ENCODE data around the gene DLGAP3. TPM values are rescaled to one million over a fixed set of nuclear protein-coding genes. Genes with fewer than 3 reads are reported as not detected.

Gene DLGAP3
- total and polyA plus RNA-seq, 2 experiments from 2014 or later = 0.42 to 0.48 TPM

GRCh38 chr1:34852677-34853217 is 76.7 kb downstream of the DLGAP3 start:
- no peaks in the 10 kb centered on the region for H3K4me1 ChIP-seq (ENCODE audit: low read depth)
- DNase-seq (ENCODE audit: low read depth in 1 of 2, low spot score in 1 of 2) = peak; percentile 94 to 96
- peak overlapping the region; percentile 91 for H3K27ac ChIP-seq
- H3K27me3 ChIP-seq = no peaks in the 10 kb centered on the region
- H3K4me3 ChIP-seq = no peak overlapping the region
- TF ChIP-seq, protein P1, sequence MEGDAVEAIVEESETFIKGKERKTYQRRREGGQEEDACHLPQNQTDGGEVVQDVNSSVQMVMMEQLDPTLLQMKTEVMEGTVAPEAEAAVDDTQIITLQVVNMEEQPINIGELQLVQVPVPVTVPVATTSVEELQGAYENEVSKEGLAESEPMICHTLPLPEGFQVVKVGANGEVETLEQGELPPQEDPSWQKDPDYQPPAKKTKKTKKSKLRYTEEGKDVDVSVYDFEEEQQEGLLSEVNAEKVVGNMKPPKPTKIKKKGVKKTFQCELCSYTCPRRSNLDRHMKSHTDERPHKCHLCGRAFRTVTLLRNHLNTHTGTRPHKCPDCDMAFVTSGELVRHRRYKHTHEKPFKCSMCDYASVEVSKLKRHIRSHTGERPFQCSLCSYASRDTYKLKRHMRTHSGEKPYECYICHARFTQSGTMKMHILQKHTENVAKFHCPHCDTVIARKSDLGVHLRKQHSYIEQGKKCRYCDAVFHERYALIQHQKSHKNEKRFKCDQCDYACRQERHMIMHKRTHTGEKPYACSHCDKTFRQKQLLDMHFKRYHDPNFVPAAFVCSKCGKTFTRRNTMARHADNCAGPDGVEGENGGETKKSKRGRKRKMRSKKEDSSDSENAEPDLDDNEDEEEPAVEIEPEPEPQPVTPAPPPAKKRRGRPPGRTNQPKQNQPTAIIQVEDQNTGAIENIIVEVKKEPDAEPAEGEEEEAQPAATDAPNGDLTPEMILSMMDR (IDR thresholded peaks at IDR 0.05; ENCODE audit: low read depth, low read length) = peak; percentile 99
- H3K9me3 ChIP-seq (ENCODE audit: low read depth) = no peaks in the 10 kb centered on the region
- H3K36me3 ChIP-seq = peaks cover 6% of the 10 kb centered on the region

GRCh38 chr1:34851431-34852105 is 77.9 kb downstream of the DLGAP3 start:
- Histone ChIP-seq H3K36me3 (peaks cover 6% of the 10 kb centered on the region), H3K27me3 (no peaks in the 10 kb centered on the region)

GRCh38 chr1:34850382-34850781 is 79.1 kb downstream of the DLGAP3 start:
- Histone ChIP-seq H3K36me3 (peaks cover 6% of the 10 kb centered on the region), H3K9me3 (ENCODE audit: low read depth) (no peaks in the 10 kb centered on the region), H3K27me3 (no peaks in the 10 kb centered on the region), H3K4me1 (ENCODE audit: low read depth) (peaks cover 2% of the 10 kb centered on the region), H3K27ac (no peak overlapping the region), H3K4me3 (no peak overlapping the region)
- TF ChIP-seq, protein P1 (IDR thresholded peaks at IDR 0.05; ENCODE audit: low read depth, low read length) = no peak
- no peak for DNase-seq (ENCODE audit: low read depth in 1 of 2, low spot score in 1 of 2)

More at GRCh38 chr1:34851431-34852105, 77.9 kb downstream of the DLGAP3 start:
- DNase-seq (ENCODE audit: low read depth in 1 of 2, low spot score in 1 of 2) = peak in 1 of 2 donors; percentile 17
- H3K27ac ChIP-seq = no peak overlapping the region
- no peaks in the 10 kb centered on the region for H3K9me3 ChIP-seq (ENCODE audit: low read depth)
- no peaks in the 10 kb centered on the region for H3K4me1 ChIP-seq (ENCODE audit: low read depth)
- TF ChIP-seq, protein P1 (IDR thresholded peaks at IDR 0.05; ENCODE audit: low read depth, low read length) = no peak
- H3K4me3 ChIP-seq = no peak overlapping the region

- DNase-seq (ENCODE audit: low read depth in 1 of 2, low spot score in 1 of 2) = no peak
- H3K9me3 ChIP-seq (ENCODE audit: low read depth) = no peaks in the 10 kb centered on the region
- H3K4me1 ChIP-seq (ENCODE audit: low read depth) = peaks cover 24% of the 10 kb centered on the region
- H3K27ac ChIP-seq = no peak overlapping the region
- H3K36me3 ChIP-seq = no peaks in the 10 kb centered on the region
- no peaks in the 10 kb centered on the region for H3K27me3 ChIP-seq
- TF ChIP-seq, protein P1 (IDR thresholded peaks at IDR 0.05; ENCODE audit: low read depth, low read length) = no peak
- H3K4me3 ChIP-seq = no peak overlapping the region
Measured at GRCh38 chr1:34847094-34847493, 82.4 kb downstream of the DLGAP3 start.

DNA sequence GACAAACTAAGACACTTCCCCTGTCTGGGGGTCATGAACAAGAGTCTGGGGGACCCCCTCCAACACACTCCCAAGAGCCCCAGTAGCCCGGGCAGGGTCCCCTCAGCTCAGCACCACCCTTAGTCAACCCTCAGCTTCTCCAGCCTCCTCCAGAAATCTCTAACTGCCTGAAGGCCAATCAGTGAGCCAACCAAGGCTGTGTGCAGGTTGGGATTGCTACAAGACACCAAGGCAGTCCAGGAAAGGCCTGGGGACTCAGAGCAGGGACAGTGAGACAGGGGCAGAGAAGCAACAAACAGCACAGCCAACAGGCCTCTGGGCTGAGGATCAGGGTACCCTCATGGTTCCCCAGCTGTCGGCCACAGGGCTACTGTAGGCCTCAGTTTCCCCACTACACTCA is 83.2 kb downstream of the DLGAP3 start:
- TF ChIP-seq, protein P1 (IDR thresholded peaks at IDR 0.05; ENCODE audit: low read depth, low read length) = no peak
- Histone ChIP-seq H3K9me3 (ENCODE audit: low read depth) (no peaks in the 10 kb centered on the region), H3K4me1 (ENCODE audit: low read depth) (peaks cover 24% of the 10 kb centered on the region), H3K4me3 (no peak overlapping the region), H3K27ac (no peak overlapping the region), H3K36me3 (no peaks in the 10 kb centered on the region), H3K27me3 (no peaks in the 10 kb centered on the region)
- no peak for DNase-seq (ENCODE audit: low read depth in 1 of 2, low spot score in 1 of 2)

All from cardiac muscle cell (in vitro differentiated cells and primary cell).